ENCODE measurements around the gene ZNF860. TPM values are rescaled to one million over a fixed set of nuclear protein-coding genes. Genes with fewer than 3 reads are reported as not detected.

ZNF860 gene
- total and polyA plus RNA-seq, 2 donors (not counting 1 experiment from before 2014, with no cell fraction given), result 16.2 to 41.4 TPM

DNA sequence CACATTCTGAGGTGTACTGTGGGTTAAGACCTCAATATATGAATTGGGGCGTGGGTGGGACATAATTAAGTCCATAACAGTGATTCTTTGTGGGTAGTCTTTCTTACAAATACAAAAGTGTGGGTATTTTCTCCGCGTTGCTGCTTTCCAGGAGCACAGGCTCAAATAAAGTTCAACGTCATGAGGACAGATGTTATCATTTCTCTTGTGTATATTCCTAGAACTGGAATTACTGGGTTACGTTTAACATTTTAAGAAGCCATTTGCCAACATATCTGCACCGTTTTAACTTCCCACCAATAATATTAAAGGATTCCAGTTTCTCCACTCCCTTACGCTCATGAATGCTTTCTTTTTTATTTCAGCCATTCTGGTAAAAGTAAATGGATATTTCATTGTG, 39.6 kb downstream of the ZNF860 start:
- H3K9ac ChIP-seq (ENCODE audit: low read length), result no peak overlapping the region
- WGBS (ENCODE audit: insufficient coverage), result no CpG with 5 or more reads among the region's 7 CpGs
- no peaks in the 10 kb centered on the region for H3K79me2 ChIP-seq (ENCODE audit: control insufficient read depth, insufficient read depth, low read length)
- peaks cover 13 to 15% of the 10 kb centered on the region in 2 donors for H3K4me1 ChIP-seq (ENCODE audit: control insufficient read depth in 2 of 2, insufficient read depth in 2 of 2, low read length in 2 of 2)
- H3K4me3 ChIP-seq (ENCODE audit: control extremely low read depth in 1 of 5, extremely low read depth in 1 of 5, insufficient read depth in 1 of 5, low read depth in 2 of 5, low read length in 4 of 5), result no peak overlapping the region
- H3K27me3 ChIP-seq (replicated peaks in 1 of 4; ENCODE audit: control extremely low read depth in 1 of 4, control insufficient read depth in 3 of 4, insufficient read depth in 4 of 4, low read length in 3 of 4), result no peaks in the 10 kb centered on the region
- POLR2A ChIA-PET, result no interaction called here
- Mint-ChIP-seq H3K4me3 (no peak overlapping the region), H3K27ac (no peak overlapping the region), H3K4me1 (peaks cover 23% of the 10 kb centered on the region), H3K9me3 (ENCODE audit: insufficient read depth) (no peaks in the 10 kb centered on the region), H3K27me3 (no peaks in the 10 kb centered on the region)
- H3K27ac ChIP-seq (ENCODE audit: low read length in 2 of 2), result no peak overlapping the region
- ATAC-seq (ENCODE audit: low read depth) (no peak), DNase-seq (no peak)
- H4K20me1 ChIP-seq (ENCODE audit: control insufficient read depth, insufficient read depth, low read length, poor library complexity, severe bottlenecking), result no peaks in the 10 kb centered on the region
- peaks cover 0 to 1% of the 10 kb centered on the region in 2 experiments for H3K36me3 ChIP-seq (replicated peaks in 1 of 2; ENCODE audit: control extremely low read depth in 1 of 2, control insufficient read depth in 1 of 2, extremely low read depth in 1 of 2, insufficient read depth in 2 of 2, low read length in 1 of 2)
- no peak overlapping the region for H3K4me2 ChIP-seq (replicated peaks; ENCODE audit: low read depth, low read length, poor library complexity, severe bottlenecking)
- TF ChIP-seq, protein P1, sequence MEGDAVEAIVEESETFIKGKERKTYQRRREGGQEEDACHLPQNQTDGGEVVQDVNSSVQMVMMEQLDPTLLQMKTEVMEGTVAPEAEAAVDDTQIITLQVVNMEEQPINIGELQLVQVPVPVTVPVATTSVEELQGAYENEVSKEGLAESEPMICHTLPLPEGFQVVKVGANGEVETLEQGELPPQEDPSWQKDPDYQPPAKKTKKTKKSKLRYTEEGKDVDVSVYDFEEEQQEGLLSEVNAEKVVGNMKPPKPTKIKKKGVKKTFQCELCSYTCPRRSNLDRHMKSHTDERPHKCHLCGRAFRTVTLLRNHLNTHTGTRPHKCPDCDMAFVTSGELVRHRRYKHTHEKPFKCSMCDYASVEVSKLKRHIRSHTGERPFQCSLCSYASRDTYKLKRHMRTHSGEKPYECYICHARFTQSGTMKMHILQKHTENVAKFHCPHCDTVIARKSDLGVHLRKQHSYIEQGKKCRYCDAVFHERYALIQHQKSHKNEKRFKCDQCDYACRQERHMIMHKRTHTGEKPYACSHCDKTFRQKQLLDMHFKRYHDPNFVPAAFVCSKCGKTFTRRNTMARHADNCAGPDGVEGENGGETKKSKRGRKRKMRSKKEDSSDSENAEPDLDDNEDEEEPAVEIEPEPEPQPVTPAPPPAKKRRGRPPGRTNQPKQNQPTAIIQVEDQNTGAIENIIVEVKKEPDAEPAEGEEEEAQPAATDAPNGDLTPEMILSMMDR (IDR thresholded peaks at IDR 0.05), result no peak
- TF ChIP-seq EZH2 (IDR thresholded peaks at IDR 0.05; ENCODE audit: borderline replicate concordance, insufficient read depth, low read depth, low read length, poor library complexity, severe bottlenecking), result no peak
- CTCF ChIA-PET, result interaction anchor here (2.5 kb wide), 1 partner anchor 19 kb away, joined by 8 read pairs; no protein-coding TSS in a partner anchor
- no peaks in the 10 kb centered on the region for H3K9me3 ChIP-seq (ENCODE audit: control extremely low read depth in 1 of 3, control insufficient read depth in 2 of 3, insufficient read depth in 1 of 3, low read length in 2 of 3)
- intact Hi-C loops (cut with micrococcal nuclease), result no loop called here
- H2AFZ ChIP-seq (ENCODE audit: insufficient read depth, low read depth, low read length, poor library complexity, severe bottlenecking), result no peak overlapping the region

DNA sequence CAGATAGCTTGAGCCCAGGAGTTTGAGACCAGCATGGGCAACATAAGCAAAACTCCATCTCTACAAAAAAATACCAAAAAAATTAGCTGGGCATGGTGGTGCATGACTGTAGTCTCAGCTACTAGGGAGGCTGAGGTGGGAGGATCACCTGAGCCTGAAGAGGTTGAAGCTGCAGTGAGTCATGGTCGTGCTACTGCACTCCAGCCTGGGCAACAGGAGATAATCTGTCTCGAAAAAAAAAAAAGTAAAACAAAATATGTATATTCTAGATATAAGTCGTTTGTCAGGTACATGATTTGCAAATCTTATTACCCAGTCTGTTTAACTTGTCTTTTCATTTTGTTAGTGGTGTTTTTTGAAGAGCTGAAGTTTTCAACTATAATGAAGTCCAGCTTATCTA, 40.2 kb downstream of the ZNF860 start:
- Histone ChIP-seq H3K27ac (ENCODE audit: low read length in 2 of 2) (no peak overlapping the region), H3K4me2 (replicated peaks; ENCODE audit: low read depth, low read length, poor library complexity, severe bottlenecking) (no peak overlapping the region), H3K36me3 (replicated peaks in 1 of 2; ENCODE audit: control extremely low read depth in 1 of 2, control insufficient read depth in 1 of 2, extremely low read depth in 1 of 2, insufficient read depth in 2 of 2, low read length in 1 of 2) (peaks cover 0 to 1% of the 10 kb centered on the region in 2 experiments), H3K9me3 (ENCODE audit: control extremely low read depth in 1 of 3, control insufficient read depth in 2 of 3, insufficient read depth in 1 of 3, low read length in 2 of 3) (no peaks in the 10 kb centered on the region), H3K79me2 (ENCODE audit: control insufficient read depth, insufficient read depth, low read length) (no peaks in the 10 kb centered on the region), H4K20me1 (ENCODE audit: control insufficient read depth, insufficient read depth, low read length, poor library complexity, severe bottlenecking) (no peaks in the 10 kb centered on the region), H3K4me3 (ENCODE audit: control extremely low read depth in 1 of 5, extremely low read depth in 1 of 5, insufficient read depth in 1 of 5, low read depth in 2 of 5, low read length in 4 of 5) (no peak overlapping the region), H2AFZ (ENCODE audit: insufficient read depth, low read depth, low read length, poor library complexity, severe bottlenecking) (no peak overlapping the region), H3K4me1 (ENCODE audit: control insufficient read depth in 2 of 2, insufficient read depth in 2 of 2, low read length in 2 of 2) (peaks cover 19 to 21% of the 10 kb centered on the region in 2 donors), H3K9ac (ENCODE audit: low read length) (no peak overlapping the region), H3K27me3 (replicated peaks in 1 of 4; ENCODE audit: control extremely low read depth in 1 of 4, control insufficient read depth in 3 of 4, insufficient read depth in 4 of 4, low read length in 3 of 4) (no peaks in the 10 kb centered on the region)
- Mint-ChIP-seq H3K27ac (no peak overlapping the region), H3K4me1 (peaks cover 29% of the 10 kb centered on the region), H3K4me3 (no peak overlapping the region), H3K27me3 (no peaks in the 10 kb centered on the region), H3K9me3 (ENCODE audit: insufficient read depth) (no peaks in the 10 kb centered on the region)
- intact Hi-C loops (cut with micrococcal nuclease), result no loop called here
- ChIA-PET CTCF (interaction anchor here (0.7 to 0.8 kb wide), 2 partner anchors 22 to 48 kb away, joined by 3 to 4 read pairs; no protein-coding TSS in a partner anchor), POLR2A (no interaction called here)
- DNase-seq, result no peak
- ATAC-seq (ENCODE audit: low read depth), result no peak
- no peak for TF ChIP-seq EZH2 (IDR thresholded peaks at IDR 0.05; ENCODE audit: borderline replicate concordance, insufficient read depth, low read depth, low read length, poor library complexity, severe bottlenecking)
- TF ChIP-seq, protein P1 (IDR thresholded peaks at IDR 0.05), result no peak
- WGBS (ENCODE audit: insufficient coverage), result no CpG with 5 or more reads among the region's 3 CpGs
